ENCODE measurements around the gene CHIC2.
"Not testable (repeated sequence)": the region's sequence is repeated elsewhere in the genome, so short reads cannot be mapped to it uniquely, and the experiment has no call there.

The CHIC2 gene

GRCh38 chr4:54064317-54065111, at the start of gene CHIC2:
TSS of gene CHIC2 (minus strand) at chr4:54064605. CDS start at chr4:54064300, 305 bp downstream.
- peak; percentile 85 for DNase-seq (ENCODE audit: low read depth)

GRCh38 chr4:54113206-54113605, 48.8 kb upstream of the CHIC2 start:
- not testable (repeated sequence) for DNase-seq (ENCODE audit: low read depth)

- DNase-seq (ENCODE audit: low read depth): no peak
Measured at GRCh38 chr4:54110019-54110416, 45.6 kb upstream of the CHIC2 start.

- no peak for DNase-seq (ENCODE audit: low read depth)
Measured at GRCh38 chr4:54109241-54110018, 45.0 kb upstream of the CHIC2 start.

- no peak for DNase-seq (ENCODE audit: low read depth)
Measured at GRCh38 chr4:54107951-54108748, 43.7 kb upstream of the CHIC2 start.

GRCh38 chr4:54104907-54105306, 40.5 kb upstream of the CHIC2 start:
- DNase-seq (ENCODE audit: low read depth): no peak

- no peak for DNase-seq (ENCODE audit: low read depth)
Measured at GRCh38 chr4:54103190-54103574, 38.8 kb upstream of the CHIC2 start.

- no peak for DNase-seq (ENCODE audit: low read depth)
Measured at GRCh38 chr4:54102531-54103106, 38.2 kb upstream of the CHIC2 start.

GRCh38 chr4:54101190-54102041, 37.0 kb upstream of the CHIC2 start:
- DNase-seq (ENCODE audit: low read depth): no peak

GRCh38 chr4:54100595-54101189, 36.3 kb upstream of the CHIC2 start:
- no peak for DNase-seq (ENCODE audit: low read depth)

GRCh38 chr4:54099748-54100574, 35.6 kb upstream of the CHIC2 start, which contains the start of gene GSX2:
TSS of gene GSX2 (plus strand) at chr4:54100163. CDS start at chr4:54100345, 182 bp downstream.
- DNase-seq (ENCODE audit: low read depth): no peak

GRCh38 chr4:54099287-54099747, 34.9 kb upstream of the CHIC2 start:
- no peak for DNase-seq (ENCODE audit: low read depth)

- DNase-seq (ENCODE audit: low read depth): no peak
Measured at GRCh38 chr4:54098375-54098774, 34.0 kb upstream of the CHIC2 start.

GRCh38 chr4:54097152-54097551, 32.7 kb upstream of the CHIC2 start:
- no peak for DNase-seq (ENCODE audit: low read depth)

- DNase-seq (ENCODE audit: low read depth): no peak
Measured at GRCh38 chr4:54096295-54096962, 32.0 kb upstream of the CHIC2 start.

- DNase-seq (ENCODE audit: low read depth): no peak
Measured at GRCh38 chr4:54095110-54095825, 30.9 kb upstream of the CHIC2 start.

GRCh38 chr4:54094451-54094850, 30.0 kb upstream of the CHIC2 start:
- DNase-seq (ENCODE audit: low read depth): no peak
